Measurements from ENCODE around the gene G2E3. TPM values are rescaled to one million over a fixed set of nuclear protein-coding genes. Genes with fewer than 3 reads are reported as not detected.
"Not testable (repeated sequence)": the region's sequence is repeated elsewhere in the genome, so short reads cannot be mapped to it uniquely, and the experiment has no call there.

The G2E3 gene
- total RNA-seq, 4 donors from 2014 or later, result 9.3 to 14.5 (median 11.6) TPM

- no peak for ATAC-seq
Measured at GRCh38 chr14:30632730-30633129, 73.8 kb downstream of the G2E3 start.

DNA sequence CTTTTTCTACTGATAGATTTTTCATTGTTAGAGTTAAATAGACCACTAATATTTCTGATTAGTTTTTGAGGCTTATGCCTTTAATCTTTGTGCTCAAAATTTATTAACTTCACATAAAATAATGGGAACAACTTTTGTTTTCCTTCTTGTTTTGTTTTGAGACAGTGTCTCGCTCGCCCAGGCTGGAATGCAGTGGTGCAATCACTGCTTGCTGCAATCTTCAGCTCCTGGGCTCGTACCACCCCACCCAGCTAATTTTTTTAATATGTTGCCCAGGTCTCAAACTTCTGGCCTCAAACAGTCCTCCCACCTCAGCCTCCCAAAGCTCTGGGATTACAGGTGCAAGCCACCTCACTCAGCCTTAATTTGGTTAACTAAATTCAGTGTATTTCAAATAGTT is 80.0 kb downstream of the G2E3 start:
- TF ChIP-seq POLR2AphosphoS5 (IDR thresholded peaks at IDR 0.05), result no peak
- TF ChIP-seq POLR2A (IDR thresholded peaks at IDR 0.05), result no peak
- TF ChIP-seq CTCF (IDR thresholded peaks at IDR 0.05), result no peak
- TF ChIP-seq EP300 (IDR thresholded peaks at IDR 0.05), result no peak
- H3K27me3 ChIP-seq, result no peaks in the 10 kb centered on the region
- 80 to 89% methylated on average over 1 to 3 of the region's 3 CpGs for WGBS, 2 donors (ENCODE audit: low coverage in 1 of 2)
- no peaks in the 10 kb centered on the region for H3K9me3 ChIP-seq
- H3K27ac ChIP-seq, result no peak overlapping the region
- ATAC-seq, result no peak
- H3K36me3 ChIP-seq, result peaks cover 0 to 72% of the 10 kb centered on the region in 2 donors
- no peaks in the 10 kb centered on the region for H3K4me1 ChIP-seq
- no peak overlapping the region for H3K4me3 ChIP-seq

More at GRCh38 chr14:30632730-30633129, 73.8 kb downstream of the G2E3 start:
- Histone ChIP-seq H3K36me3 (peaks cover 0 to 57% of the 10 kb centered on the region in 2 donors), H3K4me3 (no peak overlapping the region), H3K27me3 (no peaks in the 10 kb centered on the region), H3K4me1 (no peaks in the 10 kb centered on the region), H3K27ac (no peak overlapping the region), H3K9me3 (no peaks in the 10 kb centered on the region)
- TF ChIP-seq POLR2A (IDR thresholded peaks at IDR 0.05) (no peak), CTCF (IDR thresholded peaks at IDR 0.05) (no peak), EP300 (IDR thresholded peaks at IDR 0.05) (no peak), POLR2AphosphoS5 (IDR thresholded peaks at IDR 0.05) (no peak)
- WGBS, 2 donors (ENCODE audit: low coverage in 1 of 2), result 100% methylated on average over 1 of the region's 1 CpG

GRCh38 chr14:30641207-30641606 is 82.2 kb downstream of the G2E3 start:
- TF ChIP-seq EP300 (IDR thresholded peaks at IDR 0.05), result no peak
- no peak for TF ChIP-seq POLR2AphosphoS5 (IDR thresholded peaks at IDR 0.05)
- no peak for TF ChIP-seq POLR2A (IDR thresholded peaks at IDR 0.05)
- TF ChIP-seq CTCF (IDR thresholded peaks at IDR 0.05), result no peak

DNA sequence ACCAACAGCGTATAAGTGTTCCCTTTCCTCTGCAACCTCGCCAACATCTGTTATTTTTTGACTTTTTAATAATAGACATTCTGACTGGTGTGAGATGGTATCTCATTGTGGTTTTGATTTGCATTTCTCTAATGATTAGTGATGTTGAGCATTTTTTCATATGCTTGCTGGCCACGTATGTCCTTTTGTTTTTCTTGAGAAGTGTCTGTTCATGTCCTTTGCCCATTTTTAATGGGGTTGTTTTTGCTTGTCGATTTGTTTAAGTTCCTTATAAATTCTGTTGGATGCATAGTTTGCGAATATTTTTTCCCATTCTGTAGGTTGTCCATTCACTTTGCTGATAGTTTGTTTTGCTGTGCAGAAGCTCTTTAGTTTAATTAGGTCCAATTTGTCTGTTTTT is 85.5 kb downstream of the G2E3 start:
- H3K36me3 ChIP-seq, result peaks cover 0 to 77% of the 10 kb centered on the region in 2 donors
- H3K27ac ChIP-seq, ATAC-seq, H3K4me3 ChIP-seq, H3K4me1 ChIP-seq, H3K27me3 ChIP-seq: not testable (repeated sequence)
- peaks cover 0 to 20% (median 0%) of the 10 kb centered on the region in 3 donors for H3K9me3 ChIP-seq
- WGBS, 2 donors (ENCODE audit: low coverage in 1 of 2), result 96 to 100% methylated on average over 3 to 5 of the region's 5 CpGs

More at GRCh38 chr14:30641207-30641606, 82.2 kb downstream of the G2E3 start:
- ATAC-seq, result no peak
- Histone ChIP-seq H3K4me3 (no peak overlapping the region), H3K27ac (no peak overlapping the region), H3K27me3 (no peaks in the 10 kb centered on the region), H3K9me3 (peaks cover 0 to 20% (median 0%) of the 10 kb centered on the region in 3 donors), H3K36me3 (peaks cover 0 to 78% of the 10 kb centered on the region in 2 donors), H3K4me1 (no peaks in the 10 kb centered on the region)
- 92 to 100% methylated on average over 1 of the region's 1 CpG for WGBS, 2 donors (ENCODE audit: low coverage in 1 of 2)

DNA sequence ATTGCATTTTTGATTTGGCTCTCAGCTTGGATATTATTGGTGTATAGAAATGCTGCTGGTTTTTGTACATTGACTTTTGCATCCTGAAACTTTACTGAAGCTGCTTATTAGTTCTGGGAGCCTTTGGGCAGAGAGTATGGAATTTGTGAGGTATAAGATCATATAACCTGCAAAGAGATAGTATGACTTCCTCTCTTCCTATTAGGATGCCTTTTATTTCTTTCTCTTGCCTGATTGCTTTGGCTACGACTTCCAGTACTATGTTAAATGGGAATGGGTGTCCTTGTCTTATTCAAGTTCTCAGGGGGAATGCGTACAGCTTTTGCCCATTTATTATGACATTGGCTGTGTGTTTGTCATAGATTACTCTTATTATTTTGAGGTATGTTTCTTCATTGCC is 86.6 kb downstream of the G2E3 start:
- Histone ChIP-seq H3K9me3 (peaks cover 0 to 20% (median 0%) of the 10 kb centered on the region in 3 donors), H3K4me3 (no peak overlapping the region), H3K4me1 (no peaks in the 10 kb centered on the region), H3K36me3 (peaks cover 0 to 79% of the 10 kb centered on the region in 2 donors), H3K27ac (no peak overlapping the region), H3K27me3 (no peaks in the 10 kb centered on the region)
- no peak for ATAC-seq
- no peak for TF ChIP-seq EP300 (IDR thresholded peaks at IDR 0.05)
- 94 to 100% methylated on average over 2 of the region's 2 CpGs for WGBS, 2 donors (ENCODE audit: low coverage in 1 of 2)

DNA sequence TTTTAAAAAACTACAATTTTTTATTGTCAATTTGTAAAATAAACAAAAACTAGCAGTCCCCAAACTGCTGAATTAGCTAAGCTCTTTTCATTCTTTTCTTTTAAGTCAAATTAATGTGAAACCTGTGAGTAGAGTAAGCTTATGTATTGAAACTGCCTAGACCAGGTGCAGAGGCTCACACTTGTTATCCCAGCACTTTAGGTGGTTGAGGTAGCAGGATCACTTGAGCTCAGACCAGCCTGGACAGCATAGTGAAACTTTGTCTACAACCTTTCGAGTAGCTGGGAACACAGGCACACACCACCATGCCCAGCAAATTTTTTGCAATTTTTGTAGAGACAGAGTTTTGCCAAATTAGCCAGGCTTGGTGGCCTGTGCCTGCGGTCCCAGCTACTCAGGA is 89.5 kb downstream of the G2E3 start:
- no peak for TF ChIP-seq CTCF (IDR thresholded peaks at IDR 0.05)
- Histone ChIP-seq H3K4me3 (no peak overlapping the region), H3K27me3 (no peaks in the 10 kb centered on the region), H3K9me3 (peaks cover 0 to 20% (median 0%) of the 10 kb centered on the region in 3 donors), H3K36me3 (peaks cover 0 to 86% of the 10 kb centered on the region in 2 donors), H3K27ac (no peak overlapping the region), H3K4me1 (no peaks in the 10 kb centered on the region)
- WGBS, 2 donors (ENCODE audit: low coverage in 1 of 2), result 100% methylated on average over 1 of the region's 2 CpGs; no CpG with 5 or more reads in 1 of the 2 donors
- ATAC-seq, result no peak

Measured in gastroesophageal sphincter (tissue), 4 donors.